ENCODE data around the gene PEAK1. TPM values are rescaled to one million over a fixed set of nuclear protein-coding genes. Genes with fewer than 3 reads are reported as not detected.

Gene PEAK1
- total RNA-seq, 1 donor from 2014 or later: 10.2 TPM

DNA sequence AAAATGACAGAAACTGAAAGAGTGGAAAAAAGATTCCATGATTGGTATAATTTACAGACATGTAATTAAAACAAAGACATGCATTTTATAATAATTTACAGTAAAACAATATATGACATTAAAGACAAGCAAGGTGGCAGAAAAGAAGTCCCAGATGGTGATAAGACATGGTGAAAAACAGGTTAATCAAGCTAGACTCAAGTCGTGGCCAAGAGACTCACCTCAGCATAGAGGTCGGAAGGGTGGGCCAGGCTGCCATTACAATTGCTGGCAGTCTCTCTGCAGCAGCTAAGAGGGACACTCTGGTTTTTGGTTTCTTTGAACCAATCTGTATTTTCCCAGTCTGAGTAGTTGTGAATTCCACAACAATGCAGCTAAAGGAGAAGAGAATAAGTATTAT lies 367.3 kb downstream of the PEAK1 start:
- H3K4me3 ChIP-seq (ENCODE audit: low read depth, low read length): no peak overlapping the region
- TF ChIP-seq, protein P1, sequence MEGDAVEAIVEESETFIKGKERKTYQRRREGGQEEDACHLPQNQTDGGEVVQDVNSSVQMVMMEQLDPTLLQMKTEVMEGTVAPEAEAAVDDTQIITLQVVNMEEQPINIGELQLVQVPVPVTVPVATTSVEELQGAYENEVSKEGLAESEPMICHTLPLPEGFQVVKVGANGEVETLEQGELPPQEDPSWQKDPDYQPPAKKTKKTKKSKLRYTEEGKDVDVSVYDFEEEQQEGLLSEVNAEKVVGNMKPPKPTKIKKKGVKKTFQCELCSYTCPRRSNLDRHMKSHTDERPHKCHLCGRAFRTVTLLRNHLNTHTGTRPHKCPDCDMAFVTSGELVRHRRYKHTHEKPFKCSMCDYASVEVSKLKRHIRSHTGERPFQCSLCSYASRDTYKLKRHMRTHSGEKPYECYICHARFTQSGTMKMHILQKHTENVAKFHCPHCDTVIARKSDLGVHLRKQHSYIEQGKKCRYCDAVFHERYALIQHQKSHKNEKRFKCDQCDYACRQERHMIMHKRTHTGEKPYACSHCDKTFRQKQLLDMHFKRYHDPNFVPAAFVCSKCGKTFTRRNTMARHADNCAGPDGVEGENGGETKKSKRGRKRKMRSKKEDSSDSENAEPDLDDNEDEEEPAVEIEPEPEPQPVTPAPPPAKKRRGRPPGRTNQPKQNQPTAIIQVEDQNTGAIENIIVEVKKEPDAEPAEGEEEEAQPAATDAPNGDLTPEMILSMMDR (IDR thresholded peaks at IDR 0.05; ENCODE audit: insufficient read depth, low read length, poor library complexity, severe bottlenecking): no peak
- H3K27me3 ChIP-seq (ENCODE audit: control insufficient read depth, insufficient read depth, low read length): no peaks in the 10 kb centered on the region
- no peak for DNase-seq (ENCODE audit: low read depth)
- no peaks in the 10 kb centered on the region for H3K36me3 ChIP-seq (ENCODE audit: control insufficient read depth, insufficient read depth, low read length)

Other genes starting within 250 kb of the PEAK1 start
- 22.3 and 26.4 TPM in 2 replicates for gene HMG20A, start 784 bp upstream of the PEAK1 start, total RNA-seq
- 1.2 and 4.8 TPM in 2 replicates for gene LINGO1, start 212.8 kb upstream of the PEAK1 start, total RNA-seq

Data from kidney epithelial cell (primary cell).